HG03442 (cell line): Measurements from ENCODE around the gene NRROS.

ENCODE experiments used
- ATAC-seq: cut with Tn5 transposase; IDR thresholded peaks from one replicate; pipeline ENCODE4 v1.9.1; 2021; ENCODE audit warnings: mild to moderate bottlenecking, moderate library complexity; ENCODE audit not compliant: unreplicated experiment

Gene NRROS

GRCh38 chr3:196645897-196646665, 6.6 kb downstream of the NRROS start:
- no peak for ATAC-seq

GRCh38 chr3:196646666-196647216, 7.2 kb downstream of the NRROS start:
- ATAC-seq = no peak

DNA sequence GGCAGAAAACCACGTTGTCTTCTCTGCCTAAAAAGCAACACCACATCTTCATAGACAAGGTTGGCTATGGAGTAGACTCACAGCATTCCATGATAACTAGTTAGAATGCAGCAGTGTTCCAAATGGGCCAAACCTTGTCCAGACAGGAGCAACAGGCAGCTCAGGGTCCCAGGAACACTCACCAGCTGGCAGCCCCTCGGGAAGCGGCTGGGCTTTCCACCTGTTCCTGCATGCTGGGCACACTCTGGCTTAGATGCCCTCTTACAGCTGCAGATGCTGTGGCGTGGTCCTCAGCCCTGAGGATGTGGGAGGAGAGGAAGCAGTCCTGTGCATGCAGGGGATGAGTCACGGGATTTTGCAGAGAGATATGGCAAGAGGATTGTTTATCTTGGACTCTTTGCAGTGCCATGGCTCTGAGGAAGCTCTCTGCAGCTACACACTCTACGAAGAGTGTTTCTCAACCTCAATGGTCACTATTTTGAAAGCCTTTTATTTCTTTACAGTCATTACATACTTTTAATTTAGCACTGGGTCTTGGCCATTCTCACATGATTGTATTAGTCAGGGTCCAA, 11.3 kb downstream of the NRROS start:
- ATAC-seq = no peak

DNA sequence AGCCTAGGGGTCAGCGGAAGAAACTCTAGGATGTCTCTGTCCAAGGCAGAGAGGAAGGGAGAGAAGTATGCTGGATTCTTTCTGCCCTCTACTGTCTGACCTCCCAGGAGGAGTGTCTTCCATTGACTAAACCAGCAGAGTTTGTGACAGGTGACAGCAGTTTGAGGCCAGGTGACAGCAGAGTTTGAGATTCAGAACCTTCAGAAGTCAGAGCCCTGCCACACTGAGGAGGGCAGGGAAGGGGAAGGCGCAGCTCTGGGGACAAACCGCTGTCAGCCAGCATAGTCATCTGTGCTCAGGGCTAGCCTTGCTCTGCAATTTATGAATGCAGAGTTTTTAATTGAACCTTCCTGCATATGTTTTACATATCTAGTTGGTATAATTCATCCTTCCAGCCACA, 12.3 kb downstream of the NRROS start:
- no peak for ATAC-seq

DNA sequence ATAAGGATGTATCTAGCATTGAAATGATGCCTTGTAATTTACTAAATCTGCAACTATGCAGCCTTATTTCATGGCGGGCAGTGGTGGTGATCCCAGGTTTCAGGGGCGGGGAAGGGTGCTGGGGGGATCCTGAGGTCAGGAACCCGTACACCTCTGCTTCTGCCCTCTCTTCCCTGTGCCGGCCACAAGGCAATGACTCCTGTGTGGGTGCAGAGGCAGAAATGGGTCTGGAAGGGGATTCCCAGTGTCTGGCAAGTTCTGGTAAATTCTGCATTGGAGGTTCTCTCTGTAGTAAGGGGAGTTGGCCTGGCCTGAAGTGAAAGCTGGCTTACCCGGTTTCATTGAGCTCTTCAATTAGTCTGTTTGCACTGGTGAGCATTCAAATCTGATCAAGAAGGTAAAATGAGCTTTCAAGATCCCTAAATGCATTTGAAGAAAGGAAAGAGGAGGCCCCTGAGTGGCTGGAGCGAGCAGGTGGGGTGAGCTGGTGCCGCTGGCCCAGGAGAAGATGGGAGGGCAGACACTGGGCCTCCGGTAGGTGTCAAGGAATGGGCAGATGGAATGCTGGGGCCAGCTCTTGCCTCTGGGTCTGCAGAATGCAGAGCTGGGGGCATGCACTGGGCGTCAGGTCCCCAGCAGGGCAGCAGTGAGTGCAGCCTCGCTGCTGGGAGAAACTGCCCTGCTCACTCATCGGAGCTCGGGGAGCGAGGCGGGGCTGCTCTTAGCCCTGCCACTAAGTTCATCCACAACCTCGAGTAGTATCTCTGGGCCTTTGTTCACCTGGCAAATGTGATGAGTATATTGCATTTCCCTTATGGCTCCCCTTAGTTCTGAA, 13.7 kb downstream of the NRROS start:
- ATAC-seq = no peak

- no peak for ATAC-seq
Measured at GRCh38 chr3:196654006-196654734, 14.7 kb downstream of the NRROS start.

DNA sequence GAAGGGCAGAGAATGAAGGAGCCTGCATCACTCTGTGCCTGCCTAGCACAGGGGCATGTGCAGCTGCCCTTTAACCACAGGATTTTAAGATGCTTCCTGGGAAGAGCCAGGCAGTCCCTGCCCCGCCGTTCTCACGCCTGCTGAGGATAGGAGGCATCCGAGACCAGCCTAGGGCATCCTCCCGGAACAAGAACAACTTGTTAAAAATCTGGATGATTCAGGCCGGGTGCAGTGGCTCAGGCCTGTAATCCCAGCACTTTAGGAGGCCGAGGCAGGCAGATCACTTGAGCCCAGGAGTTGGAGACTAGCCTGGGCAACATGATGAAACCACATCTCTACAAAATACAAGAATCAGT, 15.2 kb downstream of the NRROS start:
- no peak for ATAC-seq

DNA sequence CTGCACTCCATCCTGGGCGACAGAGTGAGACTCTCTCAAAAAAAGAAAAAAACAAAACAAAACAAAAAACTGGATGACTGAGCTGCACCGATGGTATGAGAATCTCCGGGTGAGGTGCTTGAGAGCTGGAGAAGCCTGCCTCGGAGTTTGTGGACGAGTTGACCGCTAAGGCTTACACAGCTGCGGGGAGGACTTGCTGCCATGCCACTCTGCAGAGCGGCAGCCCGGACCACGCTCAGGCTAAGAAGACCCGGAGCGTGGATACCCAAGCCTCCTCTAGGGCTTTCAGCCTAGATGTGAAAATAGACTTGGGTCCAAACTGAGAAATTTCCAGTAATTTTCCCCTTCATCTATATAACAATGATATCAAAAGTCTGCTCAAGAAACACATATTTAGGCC, 16.0 kb downstream of the NRROS start:
- ATAC-seq = no peak

- no peak for ATAC-seq
Measured at GRCh38 chr3:196656213-196656612, 16.7 kb downstream of the NRROS start.

- no peak for ATAC-seq
Measured at GRCh38 chr3:196659901-196660351, 20.4 kb downstream of the NRROS start.

DNA sequence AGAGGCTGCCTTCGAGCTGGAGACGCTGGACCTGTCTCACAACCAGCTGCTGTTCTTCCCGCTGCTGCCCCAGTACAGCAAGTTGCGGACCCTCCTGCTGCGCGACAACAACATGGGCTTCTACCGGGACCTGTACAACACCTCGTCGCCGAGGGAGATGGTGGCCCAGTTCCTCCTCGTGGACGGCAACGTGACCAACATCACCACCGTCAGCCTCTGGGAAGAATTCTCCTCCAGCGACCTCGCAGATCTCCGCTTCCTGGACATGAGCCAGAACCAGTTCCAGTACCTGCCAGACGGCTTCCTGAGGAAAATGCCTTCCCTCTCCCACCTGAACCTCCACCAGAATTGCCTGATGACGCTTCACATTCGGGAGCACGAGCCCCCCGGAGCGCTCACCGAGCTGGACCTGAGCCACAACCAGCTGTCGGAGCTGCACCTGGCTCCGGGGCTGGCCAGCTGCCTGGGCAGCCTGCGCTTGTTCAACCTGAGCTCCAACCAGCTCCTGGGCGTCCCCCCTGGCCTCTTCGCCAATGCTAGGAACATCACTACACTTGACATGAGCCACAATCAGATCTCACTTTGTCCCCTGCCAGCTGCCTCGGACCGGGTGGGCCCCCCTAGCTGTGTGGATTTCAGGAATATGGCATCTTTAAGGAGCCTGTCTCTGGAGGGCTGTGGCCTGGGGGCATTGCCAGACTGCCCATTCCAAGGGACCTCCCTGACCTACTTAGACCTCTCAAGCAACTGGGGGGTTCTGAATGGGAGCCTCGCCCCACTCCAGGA, 21.1 kb downstream of the NRROS start:
- no peak for ATAC-seq

- no peak for ATAC-seq
Measured at GRCh38 chr3:196661400-196661799, 21.9 kb downstream of the NRROS start.

GRCh38 chr3:196662033-196662432, 22.5 kb downstream of the NRROS start:
- no peak for ATAC-seq

- no peak for ATAC-seq
Measured at GRCh38 chr3:196662711-196663571, 23.4 kb downstream of the NRROS start.

DNA sequence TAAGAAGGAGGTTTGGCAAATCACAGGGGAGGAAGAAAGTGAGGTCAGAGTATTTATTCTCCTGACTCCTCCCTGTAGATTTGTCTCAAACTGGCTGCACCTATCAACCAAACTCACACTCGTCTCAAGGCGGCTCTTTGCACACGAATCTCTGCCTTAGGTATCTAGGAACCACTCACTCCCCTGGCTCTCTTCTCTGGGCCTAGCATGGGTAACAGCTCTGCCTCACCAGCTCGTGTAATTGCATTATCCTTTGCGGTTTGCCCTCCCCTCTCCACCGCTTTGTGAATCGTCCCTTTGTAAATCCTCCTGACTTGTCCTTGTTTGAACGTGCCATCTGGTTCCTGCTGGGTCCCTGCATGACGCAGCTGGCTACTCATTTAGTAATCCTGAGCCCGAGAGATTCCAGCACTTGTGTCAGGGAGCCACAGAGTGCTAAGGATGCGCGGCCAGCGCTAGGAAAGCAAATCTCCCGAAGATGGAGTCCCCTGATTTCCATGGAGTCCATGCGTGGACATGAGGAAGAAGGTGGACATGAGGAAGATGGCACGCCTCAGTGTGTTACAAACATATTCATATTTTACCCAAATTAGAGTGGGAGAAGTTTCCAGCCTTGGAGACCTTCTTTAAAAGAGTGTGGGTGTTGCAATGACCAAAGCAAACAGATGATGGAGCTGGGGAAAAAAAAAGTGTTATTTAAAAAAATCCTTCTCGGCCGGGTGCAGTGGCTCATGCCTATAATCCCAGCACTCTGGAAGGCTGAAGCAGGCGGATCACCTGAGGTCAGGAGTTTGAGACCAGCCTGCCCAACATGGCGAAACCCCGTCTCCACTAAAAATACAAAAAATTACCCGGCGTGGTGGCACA, 26.7 kb downstream of the NRROS start:
- no peak for ATAC-seq

GRCh38 chr3:196667056-196667825, 27.7 kb downstream of the NRROS start:
- no peak for ATAC-seq

GRCh38 chr3:196670339-196670738, 30.8 kb downstream of the NRROS start:
- no peak for ATAC-seq
